H1 (cell line): ENCODE data around the gene CFAP221. TPM values are rescaled to one million over a fixed set of nuclear protein-coding genes. Genes with fewer than 3 reads are reported as not detected.

Source experiments
- polyA plus RNA-seq, 7 experiments: library from polyadenylated mRNA; depleted of rRNA in 3 of 7; stranded (reverse) in 5 of 7; unstranded in 2 of 7; fragments of >200 nt in 5 of 7; fragments of 200-250 nt in 2 of 7; gene quantifications; 1 replicate in 5 of 7; 2 replicates in 1 of 7; 4 replicates in 1 of 7; pipeline versions ENCODE4 v1.2.1 to v1.2.3, GENCODE V29; 2011 to 2013; ENCODE audit warnings: missing spikeins in 2 of 7, mixed read lengths in 2 of 7
- total RNA-seq: library from RNA; stranded (reverse); fragmentation: NEBNext Ultra II Directional; extraction: Animal tissue kit (Norgen Biotek cat#: 25700); gene quantifications from 2 replicates; pipeline ENCODE4 v1.2.1, GENCODE V29; 2021
- TF ChIP-seq, protein P1 (sequence below), 3 experiments: IDR thresholded peaks; 1 replicate in 2 of 3; 2 replicates in 1 of 3; pipeline versions ENCODE4 v1.5.1 to v1.6.1; 2011; ENCODE audit warnings: low read length in 3 of 3, mild to moderate bottlenecking in 3 of 3, inconsistent platforms in 2 of 3, low read depth in 1 of 3, moderate library complexity in 1 of 3; ENCODE audit not compliant: insufficient read depth in 1 of 3; ENCODE audit errors: control extremely low read depth in 1 of 3

Gene CFAP221
- total and polyA plus RNA-seq, 2 of the 8 experiments (the other 6 are each of a cell fraction or from before 2014, with no cell fraction given), result 0.14 to 0.71 TPM

DNA sequence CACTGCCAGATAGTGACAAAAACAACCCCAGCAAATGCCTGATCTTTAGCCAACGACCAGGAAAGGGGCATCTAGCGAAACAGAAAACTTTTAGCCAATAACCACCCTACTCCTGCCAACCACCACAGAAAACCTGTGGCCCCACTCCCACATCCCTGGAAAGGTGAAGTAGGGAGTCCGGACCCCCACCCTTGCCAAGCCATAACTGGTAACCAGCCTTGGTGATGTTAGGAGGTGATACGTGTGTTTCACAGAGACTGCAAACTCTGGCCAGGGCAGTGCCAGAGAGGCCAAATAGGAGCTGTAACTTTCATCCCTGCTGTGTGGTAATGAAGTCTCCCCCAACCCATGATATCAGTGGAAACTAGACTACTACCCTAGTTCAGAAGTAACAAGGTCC lies 47.6 kb upstream of the CFAP221 start (continued):
- TF ChIP-seq, protein P1, sequence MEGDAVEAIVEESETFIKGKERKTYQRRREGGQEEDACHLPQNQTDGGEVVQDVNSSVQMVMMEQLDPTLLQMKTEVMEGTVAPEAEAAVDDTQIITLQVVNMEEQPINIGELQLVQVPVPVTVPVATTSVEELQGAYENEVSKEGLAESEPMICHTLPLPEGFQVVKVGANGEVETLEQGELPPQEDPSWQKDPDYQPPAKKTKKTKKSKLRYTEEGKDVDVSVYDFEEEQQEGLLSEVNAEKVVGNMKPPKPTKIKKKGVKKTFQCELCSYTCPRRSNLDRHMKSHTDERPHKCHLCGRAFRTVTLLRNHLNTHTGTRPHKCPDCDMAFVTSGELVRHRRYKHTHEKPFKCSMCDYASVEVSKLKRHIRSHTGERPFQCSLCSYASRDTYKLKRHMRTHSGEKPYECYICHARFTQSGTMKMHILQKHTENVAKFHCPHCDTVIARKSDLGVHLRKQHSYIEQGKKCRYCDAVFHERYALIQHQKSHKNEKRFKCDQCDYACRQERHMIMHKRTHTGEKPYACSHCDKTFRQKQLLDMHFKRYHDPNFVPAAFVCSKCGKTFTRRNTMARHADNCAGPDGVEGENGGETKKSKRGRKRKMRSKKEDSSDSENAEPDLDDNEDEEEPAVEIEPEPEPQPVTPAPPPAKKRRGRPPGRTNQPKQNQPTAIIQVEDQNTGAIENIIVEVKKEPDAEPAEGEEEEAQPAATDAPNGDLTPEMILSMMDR (IDR thresholded peaks at IDR 0.05; ENCODE audit: control extremely low read depth in 1 of 3, insufficient read depth in 1 of 3, low read depth in 1 of 3, low read length in 3 of 3), result no peak
- TF ChIP-seq, all 59 proteins: peak for 0
